Right lobe of liver (tissue), 6 donors: ENCODE results near the gene PHF1. TPM values are rescaled to one million over a fixed set of nuclear protein-coding genes. Genes with fewer than 3 reads are reported as not detected.

Source experiments
- ATAC-seq, 4 donors: fragments of 200-7000 bp; cut with Tn5 transposase; one replicate each; pipeline ENCODE4 v1.9.1; 2020; ENCODE audit warnings: mild to moderate bottlenecking in 4 of 4, moderate library complexity in 4 of 4
- DNase-seq, 3 donors: peaks; one replicate each; pipeline ENCODE4 v3.0.0-alpha.2; 2020
- H3K27ac ChIP-seq, 3 donors: fragments of 200-600 bp; one replicate each; pipeline ENCODE4 v1.8.0; 2022
- H3K27me3 ChIP-seq, 2 donors: fragments of 200-600 bp; one replicate each; pipeline ENCODE4 v1.8.0; 2022
- H3K36me3 ChIP-seq, 4 donors: fragments of 200-600 bp; sonication (generic) in 1 of 4; one replicate each; pipeline versions ENCODE4 v1.5.1 to v1.8.0; 2017 to 2022; ENCODE audit warnings: control low read depth in 1 of 4
- H3K4me1 ChIP-seq, 4 donors: fragments of 200-600 bp; sonication (generic) in 1 of 4; one replicate each; pipeline versions ENCODE4 v1.5.1 to v1.8.0; 2017 to 2022; ENCODE audit warnings: control low read depth in 1 of 4
- H3K4me3 ChIP-seq, 3 donors: fragments of 200-600 bp; one replicate each; pipeline ENCODE4 v1.8.0; 2022
- H3K9me3 ChIP-seq, 4 donors: fragments of 200-600 bp; sonication (generic) in 1 of 4; one replicate each; pipeline versions ENCODE4 v1.5.1 to v1.8.0; 2017 to 2022; ENCODE audit warnings: control low read depth in 1 of 4
- POLR2A ChIP-seq: fragments of 450-650 bp; IDR thresholded peaks from one replicate; pipeline ENCODE4 v1.6.1; 2017; ENCODE audit warnings: antibody characterized with exemption, mild to moderate bottlenecking
- WGBS: methylation state at CpG from one replicate; pipeline ENCODE4 v1.1.6; 2018; ENCODE audit warnings: low coverage, low lambda C conversion rate; ENCODE audit not compliant: insufficient coverage; ENCODE audit errors: missing lambda C conversion rate; 5-methylcytosine and 5-hydroxymethylcytosine counted together
- intact Hi-C, 2 donors: fragments of 100-400 bp; cut with DNase I; formaldehyde crosslinking; loops; one replicate each; pipeline versions ENCODE4 v1.11.2 to v1.14.1; 2022
- total RNA-seq, 6 experiments: library from RNA; depleted of rRNA in 2 of 6; stranded (reverse); fragments of >200 nt in 2 of 6; fragmentation: NEBNext Ultra II Directional in 3 of 6; extraction: Animal tissue kit (Norgen Biotek cat#: 25700) in 3 of 6; gene quantifications; one replicate each; pipeline versions ENCODE4 v1.1.0 to v1.2.4, GENCODE V29; 2016 to 2023
- TF ChIP-seq, protein P1 (sequence below), 4 donors: fragments of 200-600 bp in 3 of 4; fragments of 450-650 bp in 1 of 4; IDR thresholded peaks; one replicate each; pipeline versions ENCODE4 v1.5.1 to v1.8.0; 2016 to 2022; ENCODE audit warnings: antibody characterized with exemption in 4 of 4, mild to moderate bottlenecking in 2 of 4
- donor health status: DM: no; HTN: yes; CAD: no.
- donor health status: DM: no; HTN: no; CAD: no.
- donor health status: DM: no; HTN: no; CAD: no.
- donor health status: DM: no; HTN: yes; CAD: no.
- donor health status: DM: no; HTN: yes; CAD: no.

PHF1 gene
- total RNA-seq, 6 experiments from 2014 or later = 14.7 to 21.3 (median 18.3) TPM

DNA sequence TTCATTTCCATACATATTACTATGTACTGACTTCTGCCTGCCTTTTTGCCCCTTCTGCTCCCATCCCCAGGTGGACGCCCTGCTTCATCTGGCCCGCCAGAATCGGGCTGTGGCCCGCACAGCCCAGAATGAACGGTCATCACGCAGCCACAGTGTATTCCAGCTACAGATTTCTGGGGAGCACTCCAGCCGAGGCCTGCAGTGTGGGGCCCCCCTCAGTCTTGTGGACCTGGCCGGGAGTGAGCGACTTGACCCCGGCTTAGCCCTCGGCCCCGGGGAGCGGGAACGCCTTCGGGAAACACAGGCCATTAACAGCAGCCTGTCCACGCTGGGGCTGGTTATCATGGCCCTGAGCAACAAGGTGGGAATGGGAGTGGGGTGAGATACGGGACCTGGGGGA lies 4.7 kb upstream of the PHF1 start:
- Histone ChIP-seq H3K27ac (no peak overlapping the region), H3K4me3 (no peak overlapping the region), H3K36me3 (no peaks in the 10 kb centered on the region), H3K9me3 (no peaks in the 10 kb centered on the region), H3K27me3 (no peaks in the 10 kb centered on the region), H3K4me1 (no peaks in the 10 kb centered on the region)
- 98% methylated on average over 8 of the region's 17 CpGs for WGBS
- ATAC-seq (no peak), DNase-seq (no peak)
- intact Hi-C loops = no loop called here
- no peak for TF ChIP-seq POLR2A
- TF ChIP-seq, protein P1, sequence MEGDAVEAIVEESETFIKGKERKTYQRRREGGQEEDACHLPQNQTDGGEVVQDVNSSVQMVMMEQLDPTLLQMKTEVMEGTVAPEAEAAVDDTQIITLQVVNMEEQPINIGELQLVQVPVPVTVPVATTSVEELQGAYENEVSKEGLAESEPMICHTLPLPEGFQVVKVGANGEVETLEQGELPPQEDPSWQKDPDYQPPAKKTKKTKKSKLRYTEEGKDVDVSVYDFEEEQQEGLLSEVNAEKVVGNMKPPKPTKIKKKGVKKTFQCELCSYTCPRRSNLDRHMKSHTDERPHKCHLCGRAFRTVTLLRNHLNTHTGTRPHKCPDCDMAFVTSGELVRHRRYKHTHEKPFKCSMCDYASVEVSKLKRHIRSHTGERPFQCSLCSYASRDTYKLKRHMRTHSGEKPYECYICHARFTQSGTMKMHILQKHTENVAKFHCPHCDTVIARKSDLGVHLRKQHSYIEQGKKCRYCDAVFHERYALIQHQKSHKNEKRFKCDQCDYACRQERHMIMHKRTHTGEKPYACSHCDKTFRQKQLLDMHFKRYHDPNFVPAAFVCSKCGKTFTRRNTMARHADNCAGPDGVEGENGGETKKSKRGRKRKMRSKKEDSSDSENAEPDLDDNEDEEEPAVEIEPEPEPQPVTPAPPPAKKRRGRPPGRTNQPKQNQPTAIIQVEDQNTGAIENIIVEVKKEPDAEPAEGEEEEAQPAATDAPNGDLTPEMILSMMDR (IDR thresholded peaks at IDR 0.05) = no peak

DNA sequence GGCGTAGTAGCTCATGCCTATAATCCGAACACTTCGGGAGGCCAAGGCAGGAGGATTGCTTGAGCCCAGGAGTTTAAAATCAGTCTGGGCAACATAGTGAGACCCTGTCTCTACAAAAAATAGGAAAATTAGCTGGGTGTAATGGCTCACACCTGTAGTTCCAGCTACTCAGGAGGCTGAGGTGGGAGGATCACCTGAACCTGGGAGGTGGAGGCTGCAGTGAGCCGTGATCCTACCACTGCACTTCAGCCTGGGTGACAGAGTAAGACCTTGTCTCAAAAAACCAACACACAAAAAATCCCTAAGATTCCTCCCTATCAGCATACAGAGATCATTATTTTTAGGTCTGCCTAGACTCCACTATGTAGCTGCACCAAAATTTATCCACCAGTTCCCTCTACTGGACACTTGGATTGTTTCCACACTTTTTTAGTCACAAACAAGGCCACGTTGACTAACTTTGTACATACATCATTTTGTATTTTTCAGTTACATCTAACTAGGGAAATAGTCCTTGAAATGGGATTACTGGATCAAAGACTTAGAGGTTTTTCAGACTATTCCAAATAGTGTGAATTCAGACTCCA lies 3.6 kb upstream of the PHF1 start:
- no peak for ATAC-seq
- WGBS = 73% methylated on average over 4 of the region's 5 CpGs
- no peak for DNase-seq

DNA sequence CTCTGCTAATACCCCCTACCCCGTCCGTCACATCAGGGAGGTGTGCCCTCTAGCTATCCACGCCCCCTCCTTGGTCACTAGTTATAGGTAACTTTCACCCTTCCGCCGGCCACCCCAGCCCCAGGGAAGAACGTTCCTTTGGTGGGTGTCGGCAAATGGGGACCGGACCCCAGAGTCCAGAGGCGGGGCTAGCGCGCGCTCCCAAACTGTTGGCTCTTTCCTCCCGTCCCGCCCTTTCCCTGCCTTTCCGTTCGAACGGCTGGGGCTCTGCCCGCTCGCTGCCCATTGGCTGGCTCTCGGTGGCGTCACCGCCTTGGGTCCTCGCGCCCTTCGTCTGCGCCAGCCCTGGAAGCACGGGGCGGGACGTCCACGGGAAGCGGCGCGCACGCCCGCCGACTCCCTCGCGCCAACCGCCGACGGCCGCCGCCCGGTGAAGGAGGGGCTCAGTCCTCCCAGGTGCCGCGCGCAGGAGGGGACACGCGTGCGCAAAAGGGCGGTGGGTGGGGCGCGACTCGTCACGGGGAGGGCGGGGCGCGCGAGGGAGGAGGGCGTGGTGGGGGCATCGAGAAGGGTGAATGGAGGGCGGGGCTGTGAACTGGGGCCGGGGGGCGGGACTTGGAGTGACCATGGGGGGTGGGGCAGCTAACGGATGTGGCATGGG lies 634 bp upstream of the PHF1 start:
- Histone ChIP-seq H3K27ac (peak overlapping the region; percentile 93 to 96 (median 94)), H3K4me1 (peaks cover 0 to 10% (median 4%) of the 10 kb centered on the region in 4 donors), H3K9me3 (no peaks in the 10 kb centered on the region), H3K4me3 (peak overlapping the region; percentile 98 to 100 (median 99)), H3K27me3 (no peaks in the 10 kb centered on the region), H3K36me3 (peaks cover 0 to 18% (median 1%) of the 10 kb centered on the region in 4 donors)
- 2% methylated on average over 21 of the region's 65 CpGs for WGBS
- ATAC-seq (peak; percentile 83 to 92 (median 89)), DNase-seq (peak; percentile 99)
- intact Hi-C loops = no loop called here
- TF ChIP-seq, protein P1 (IDR thresholded peaks at IDR 0.05) = no peak
- peak; percentile 78 for TF ChIP-seq POLR2A

More for the DNA sequence above, 3.6 kb upstream of the PHF1 start:
- Histone ChIP-seq H3K36me3 (no peaks in the 10 kb centered on the region), H3K27ac (no peak overlapping the region), H3K4me1 (peaks cover 0 to 8% (median 4%) of the 10 kb centered on the region in 4 donors), H3K27me3 (no peaks in the 10 kb centered on the region), H3K4me3 (no peak overlapping the region), H3K9me3 (no peaks in the 10 kb centered on the region)
- intact Hi-C loops = no loop called here
- TF ChIP-seq POLR2A = no peak
- TF ChIP-seq, protein P1 (IDR thresholded peaks at IDR 0.05) = peak in 3 of 4 donors; percentile 16 to 26 (median 23)

DNA sequence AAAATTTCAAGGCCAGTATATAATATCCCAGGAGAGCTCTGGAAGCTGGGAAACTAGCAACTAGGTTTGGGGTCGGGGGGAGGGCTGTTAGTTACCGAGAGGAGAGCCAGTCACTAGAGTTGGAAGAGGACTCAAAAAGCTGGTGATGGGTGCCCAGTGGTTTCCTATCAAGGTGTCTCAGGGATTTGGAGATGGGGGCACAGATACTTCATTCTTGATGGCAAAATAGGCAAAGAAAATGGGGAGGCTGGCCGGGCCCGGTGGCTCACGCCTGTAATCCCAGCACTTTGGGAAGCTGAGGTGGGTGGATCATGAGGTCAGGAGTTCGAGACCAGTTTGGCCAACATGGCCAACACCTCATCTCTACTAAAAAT lies 805 bp downstream of the PHF1 start:
- TF ChIP-seq, protein P1 (IDR thresholded peaks at IDR 0.05) = no peak
- TF ChIP-seq POLR2A = no peak
- H3K36me3 ChIP-seq = peaks cover 0 to 22% (median 2%) of the 10 kb centered on the region in 4 donors
- intact Hi-C loops = no loop called here
- H3K9me3 ChIP-seq = no peaks in the 10 kb centered on the region
- peak overlapping the region; percentile 93 to 96 (median 94) for H3K27ac ChIP-seq
- peaks cover 0 to 13% (median 6%) of the 10 kb centered on the region in 4 donors for H3K4me1 ChIP-seq
- no peaks in the 10 kb centered on the region for H3K27me3 ChIP-seq
- WGBS = 18% methylated on average over 2 of the region's 6 CpGs
- H3K4me3 ChIP-seq = peak overlapping the region; percentile 98 to 100 (median 99)
- no peak for DNase-seq
- no peak for ATAC-seq
